K562 (cell line): Measurements from ENCODE around the gene LIG3. TPM values are rescaled to one million over a fixed set of nuclear protein-coding genes. Genes with fewer than 3 reads are reported as not detected.

ENCODE experiments used
- ATF1 ChIP-seq, 2 experiments: fragments of 450-650 bp in 1 of 2; IDR thresholded peaks; 2 replicates each; pipeline ENCODE4 v1.6.1; 2016; ENCODE audit warnings: missing compliant biosample characterization in 1 of 2, missing genetic modification characterization in 1 of 2
- E2F8 ChIP-seq: fragments of 450-650 bp; IDR thresholded peaks from 2 replicates; pipeline ENCODE4 v1.7.1; 2018; ENCODE audit warnings: mild to moderate bottlenecking, low read depth; ENCODE audit not compliant: partially characterized antibody
- FOXK1 ChIP-seq: sonication (generic); formaldehyde crosslinking; IDR thresholded peaks from 2 replicates; pipeline ENCODE4 v1.8.0; 2022; ENCODE audit warnings: missing genetic modification reagents, mild to moderate bottlenecking, borderline replicate concordance
- HMGN3 ChIP-seq: IDR thresholded peaks from 2 replicates; pipeline ENCODE4 v1.6.1; 2011; ENCODE audit warnings: borderline replicate concordance, low read depth, mild to moderate bottlenecking, mixed read lengths, low read length; ENCODE audit not compliant: insufficient read length; ENCODE audit errors: extremely low read depth
- KDM5B ChIP-seq: fragments of 200-600 bp; sonication (generic); IDR thresholded peaks from 2 replicates; pipeline ENCODE4 v1.6.1; 2012; ENCODE audit warnings: low read depth, mild to moderate bottlenecking, moderate library complexity, low read length, control low read depth, inconsistent platforms; ENCODE audit not compliant: insufficient replicate concordance
- MTF1 ChIP-seq: fragments of 250-450 bp; sonication (Bioruptor Pico); IDR thresholded peaks from 2 replicates; pipeline ENCODE4 v1.9.0; 2021; ENCODE audit warnings: moderate library complexity, mild to moderate bottlenecking, inconsistent platforms, borderline replicate concordance
- NRF1 ChIP-seq, 2 experiments: fragments of 450-650 bp; IDR thresholded peaks in 1 of 2; conservative IDR thresholded peaks in 1 of 2; 2 replicates each; pipeline ENCODE4 v1.6.1; 2014; ENCODE audit warnings: mild to moderate bottlenecking in 2 of 2
- RBM17 ChIP-seq: fragments of 200-400 bp; formaldehyde crosslinking; IDR thresholded peaks from 2 replicates; pipeline ENCODE4 v1.6.1; 2017; ENCODE audit warnings: low read depth, mild to moderate bottlenecking, low read length, borderline replicate concordance
- polyA plus RNA-seq, 8 experiments: library from polyadenylated mRNA; depleted of rRNA in 4 of 8; stranded (reverse) in 5 of 8; unstranded in 3 of 8; fragments of >200 nt; fragmentation: Nextera tagmentation in 2 of 8; fragmentation: Illumina TruSeq in 1 of 8; extraction: Ambion mirVana in 2 of 8; extraction: Trizol in 1 of 8; gene quantifications; 2 replicates each; pipeline versions ENCODE4 v1.2.1 to v1.2.3, GENCODE V29; 2011 to 2014; ENCODE audit warnings: inconsistent platforms in 1 of 8, missing spikeins in 1 of 8
- total RNA-seq, 7 experiments: library from RNA; depleted of rRNA in 6 of 7; stranded (reverse); fragments of >200 nt in 6 of 7; fragmentation: Illumina TruSeq in 2 of 7; extraction: Trizol in 2 of 7; gene quantifications; 2 replicates each; pipeline versions ENCODE4 v1.2.1 to v1.2.3, GENCODE V29; 2011 to 2021; ENCODE audit warnings: low replicate concordance in 1 of 7
- TF ChIP-seq, protein P1 (sequence below): fragments of 250-450 bp; sonication (Bioruptor Pico); IDR thresholded peaks from 2 replicates; pipeline ENCODE4 v1.4.0; 2020; ENCODE audit warnings: borderline replicate concordance
- TF ChIP-seq, protein P2 (sequence below), 2 experiments: fragments of 450-650 bp; conservative IDR thresholded peaks; 2 replicates each; pipeline ENCODE4 v1.6.1; 2017; ENCODE audit warnings: mild to moderate bottlenecking in 2 of 2, moderate library complexity in 2 of 2
- TF ChIP-seq, protein P3 (sequence below): fragments of 450-650 bp; conservative IDR thresholded peaks from 2 replicates; pipeline ENCODE4 v1.6.1; 2016; ENCODE audit warnings: missing genetic modification characterization, low read depth, mild to moderate bottlenecking, control low read depth, missing compliant biosample characterization

LIG3 gene
- total and polyA plus RNA-seq, 9 of the 15 experiments (the other 6 are each of a cell fraction or from before 2014, with no cell fraction given) = 7.6 to 75.0 (median 43.0) TPM

DNA sequence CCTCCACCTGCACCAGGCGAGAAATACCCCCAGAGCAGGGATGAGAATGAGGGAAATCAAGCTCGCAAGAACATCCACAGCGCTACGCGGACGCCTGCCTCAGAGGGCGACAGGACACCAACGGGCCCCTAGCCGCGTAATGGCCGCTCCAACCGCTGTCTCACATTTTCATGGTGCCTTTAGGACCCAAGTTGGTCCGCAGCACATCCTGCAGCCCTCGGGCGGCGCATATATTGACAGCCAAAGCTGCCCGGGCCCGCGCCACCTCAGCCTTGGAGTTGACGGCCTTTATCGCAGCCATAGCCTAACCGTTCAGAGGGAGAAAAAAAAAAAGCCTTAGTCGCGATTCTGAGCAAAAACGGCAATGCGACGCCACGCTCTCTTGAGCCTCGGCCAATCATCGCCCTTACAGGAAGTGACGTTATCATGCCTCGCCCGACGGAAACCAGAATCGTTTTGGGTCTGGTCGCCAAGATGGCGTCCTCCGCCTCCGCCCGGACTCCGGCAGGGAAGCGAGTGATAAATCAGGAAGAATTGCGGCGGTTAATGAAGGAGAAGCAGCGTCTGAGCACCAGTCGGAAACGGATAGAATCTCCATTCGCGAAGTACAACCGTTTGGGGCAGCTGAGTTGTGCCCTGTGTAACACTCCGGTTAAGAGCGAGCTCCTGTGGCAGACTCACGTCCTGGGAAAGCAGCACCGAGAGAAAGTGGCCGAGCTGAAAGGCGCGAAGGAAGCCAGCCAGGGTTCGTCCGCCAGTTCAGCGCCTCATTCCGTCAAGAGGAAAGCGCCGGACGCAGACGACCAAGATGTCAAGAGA, 19.0 kb upstream of the LIG3 start, which contains the start of the genes CCT6B and ZNF830 (continued):
- TF ChIP-seq, protein P1, sequence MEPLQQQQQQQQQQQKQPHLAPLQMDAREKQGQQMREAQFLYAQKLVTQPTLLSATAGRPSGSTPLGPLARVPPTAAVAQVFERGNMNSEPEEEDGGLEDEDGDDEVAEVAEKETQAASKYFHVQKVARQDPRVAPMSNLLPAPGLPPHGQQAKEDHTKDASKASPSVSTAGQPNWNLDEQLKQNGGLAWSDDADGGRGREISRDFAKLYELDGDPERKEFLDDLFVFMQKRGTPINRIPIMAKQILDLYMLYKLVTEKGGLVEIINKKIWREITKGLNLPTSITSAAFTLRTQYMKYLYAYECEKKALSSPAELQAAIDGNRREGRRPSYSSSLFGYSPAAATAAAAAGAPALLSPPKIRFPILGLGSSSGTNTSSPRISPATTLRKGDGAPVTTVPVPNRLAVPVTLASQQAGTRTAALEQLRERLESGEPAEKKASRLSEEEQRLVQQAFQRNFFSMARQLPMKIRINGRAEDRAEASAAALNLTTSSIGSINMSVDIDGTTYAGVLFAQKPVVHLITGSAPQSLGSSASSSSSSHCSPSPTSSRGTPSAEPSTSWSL (CRISPR knock-in tag) = no peak
- TF ChIP-seq KDM5B = peak; percentile 94
- TF ChIP-seq HMGN3 = no peak
- TF ChIP-seq, protein P2, sequence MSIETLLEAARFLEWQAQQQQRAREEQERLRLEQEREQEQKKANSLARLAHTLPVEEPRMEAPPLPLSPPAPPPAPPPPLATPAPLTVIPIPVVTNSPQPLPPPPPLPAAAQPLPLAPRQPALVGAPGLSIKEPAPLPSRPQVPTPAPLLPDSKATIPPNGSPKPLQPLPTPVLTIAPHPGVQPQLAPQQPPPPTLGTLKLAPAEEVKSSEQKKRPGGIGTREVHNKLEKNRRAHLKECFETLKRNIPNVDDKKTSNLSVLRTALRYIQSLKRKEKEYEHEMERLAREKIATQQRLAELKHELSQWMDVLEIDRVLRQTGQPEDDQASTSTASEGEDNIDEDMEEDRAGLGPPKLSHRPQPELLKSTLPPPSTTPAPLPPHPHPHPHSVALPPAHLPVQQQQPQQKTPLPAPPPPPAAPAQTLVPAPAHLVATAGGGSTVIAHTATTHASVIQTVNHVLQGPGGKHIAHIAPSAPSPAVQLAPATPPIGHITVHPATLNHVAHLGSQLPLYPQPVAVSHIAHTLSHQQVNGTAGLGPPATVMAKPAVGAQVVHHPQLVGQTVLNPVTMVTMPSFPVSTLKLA (conservative IDR thresholded peaks at IDR 0.05) = peak; percentile 64 to 87
- TF ChIP-seq MTF1 (CRISPR knock-in tag) = no peak
- peak in 1 of 2 experiments; percentile 36; a peak in 2 of 4 replicates for TF ChIP-seq NRF1 (conservative IDR thresholded peaks at IDR 0.05 in 1 of 2, IDR thresholded peaks at IDR 0.05 in 1 of 2)
- TF ChIP-seq FOXK1 = no peak
- TF ChIP-seq ATF1 (CRISPR knock-in tag; IDR thresholded peaks at IDR 0.05) = peak; percentile 71
- TF ChIP-seq ATF1 (tag; IDR thresholded peaks at IDR 0.05) = peak; percentile 99
- TF ChIP-seq, protein P3, sequence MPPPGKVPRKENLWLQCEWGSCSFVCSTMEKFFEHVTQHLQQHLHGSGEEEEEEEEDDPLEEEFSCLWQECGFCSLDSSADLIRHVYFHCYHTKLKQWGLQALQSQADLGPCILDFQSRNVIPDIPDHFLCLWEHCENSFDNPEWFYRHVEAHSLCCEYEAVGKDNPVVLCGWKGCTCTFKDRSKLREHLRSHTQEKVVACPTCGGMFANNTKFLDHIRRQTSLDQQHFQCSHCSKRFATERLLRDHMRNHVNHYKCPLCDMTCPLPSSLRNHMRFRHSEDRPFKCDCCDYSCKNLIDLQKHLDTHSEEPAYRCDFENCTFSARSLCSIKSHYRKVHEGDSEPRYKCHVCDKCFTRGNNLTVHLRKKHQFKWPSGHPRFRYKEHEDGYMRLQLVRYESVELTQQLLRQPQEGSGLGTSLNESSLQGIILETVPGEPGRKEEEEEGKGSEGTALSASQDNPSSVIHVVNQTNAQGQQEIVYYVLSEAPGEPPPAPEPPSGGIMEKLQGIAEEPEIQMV = no peak
- TF ChIP-seq E2F8 = peak; percentile 73
- TF ChIP-seq RBM17 = no peak
